H1 (cell line): ENCODE data around the gene IFNL3. TPM values are rescaled to one million over a fixed set of nuclear protein-coding genes. Genes with fewer than 3 reads are reported as not detected.

Source experiments
- CTCF ChIA-PET: fragments of 300-600 bp; sonication (Branson Sonifier 250); formaldehyde crosslinking; loops from one replicate; lab custom pipeline; 2021; ENCODE audit not compliant: partially characterized antibody; lab: Charles Lee
- POLR2A ChIA-PET: fragments of 300-600 bp; sonication (Branson Sonifier 250); formaldehyde crosslinking; loops from one replicate; lab custom pipeline; 2021; ENCODE audit warnings: inconsistent platforms; ENCODE audit not compliant: partially characterized antibody; lab: Charles Lee
- DNase-seq, 2 experiments: peaks; one replicate each; pipeline versions ENCODE4 v3.0.0 to v3.0.0-alpha.2; 2010 to 2022; ENCODE audit warnings: low spot score in 2 of 2, low read depth in 1 of 2, mixed read lengths in 1 of 2
- FAIRE-seq: peaks from 2 replicates; lab custom pipeline; 2011; peaks lifted over from hg19 to GRCh38; lab: Jason Lieb, UNC
- H2AFZ ChIP-seq: 2 replicates; pipeline ENCODE4 v1.8.1; 2012; ENCODE audit warnings: low read length, inconsistent platforms
- H2AK5ac ChIP-seq: 2 replicates; pipeline ENCODE4 v1.6.1; 2013; ENCODE audit warnings: low read depth, low read length
- H2BK120ac ChIP-seq: replicated peaks from 2 replicates; pipeline ENCODE3; 2013; ENCODE audit warnings: low read depth, low read length, inconsistent platforms
- H2BK12ac ChIP-seq: 2 replicates; pipeline ENCODE4 v1.6.1; 2013; ENCODE audit warnings: low read depth, low read length
- H2BK15ac ChIP-seq: 2 replicates; pipeline ENCODE4 v1.6.1; 2013; ENCODE audit warnings: low read length
- H2BK20ac ChIP-seq: 2 replicates; pipeline ENCODE4 v1.6.1; 2013; ENCODE audit warnings: low read length
- H2BK5ac ChIP-seq: 2 replicates; pipeline ENCODE4 v1.6.1; 2013; ENCODE audit warnings: low read depth, low read length
- H3K14ac ChIP-seq: 2 replicates; pipeline ENCODE4 v1.6.1; 2013; ENCODE audit warnings: inconsistent platforms; ENCODE audit not compliant: insufficient read length
- H3K18ac ChIP-seq: 2 replicates; pipeline ENCODE4 v1.6.1; 2013; ENCODE audit warnings: low read length; ENCODE audit errors: extremely low read depth
- H3K23ac ChIP-seq: 2 replicates; pipeline ENCODE4 v1.6.1; 2013; ENCODE audit warnings: inconsistent platforms; ENCODE audit not compliant: insufficient read length
- H3K23me2 ChIP-seq: 2 replicates; pipeline ENCODE4 v1.6.1; 2013; ENCODE audit warnings: low read depth, low read length
- H3K27ac ChIP-seq: 2 replicates; pipeline ENCODE4 v1.6.1; 2011; ENCODE audit warnings: low read depth, low read length, inconsistent platforms
- H3K27me3 ChIP-seq, 4 experiments: replicated peaks in 1 of 4; 1 replicate in 1 of 4; 2 replicates in 3 of 4; pipeline versions ENCODE4 v1.6.1 to v1.8.1; 2011 to 2013; ENCODE audit warnings: low read length in 3 of 4, mild to moderate bottlenecking in 3 of 4, inconsistent platforms in 2 of 4, mixed read lengths in 2 of 4, moderate library complexity in 1 of 4; ENCODE audit not compliant: control insufficient read depth in 3 of 4, insufficient read depth in 3 of 4; ENCODE audit errors: extremely low read depth in 1 of 4
- H3K36me3 ChIP-seq, 4 experiments: 2 replicates each; pipeline versions ENCODE4 v1.6.1 to v1.8.1; 2011 to 2013; ENCODE audit warnings: mild to moderate bottlenecking in 4 of 4, low read length in 3 of 4, moderate library complexity in 2 of 4, control low read depth in 1 of 4, inconsistent platforms in 1 of 4; ENCODE audit not compliant: insufficient read depth in 4 of 4, control insufficient read depth in 2 of 4
- H3K4ac ChIP-seq: replicated peaks from 2 replicates; pipeline ENCODE3; 2013; ENCODE audit warnings: low read length, low read depth, mixed read lengths, inconsistent platforms; ENCODE audit not compliant: insufficient read length
- H3K4me1 ChIP-seq, 4 experiments: replicated peaks in 1 of 4; 1 replicate in 1 of 4; 2 replicates in 3 of 4; pipeline versions ENCODE4 v1.6.1 to v1.8.1; 2011 to 2013; ENCODE audit warnings: low read length in 3 of 4, inconsistent platforms in 2 of 4, mixed read lengths in 1 of 4; ENCODE audit not compliant: insufficient read depth in 4 of 4, control insufficient read depth in 3 of 4
- H3K4me2 ChIP-seq, 2 experiments: 2 replicates each; pipeline versions ENCODE4 v1.6.1 to v1.8.1; 2011 to 2013; ENCODE audit warnings: low read depth in 2 of 2, low read length in 2 of 2, control low read depth in 1 of 2, inconsistent platforms in 1 of 2, mild to moderate bottlenecking in 1 of 2; ENCODE audit not compliant: insufficient read depth in 1 of 2
- H3K4me3 ChIP-seq, 4 experiments: fragments of 200-600, 300-600 bp in 1 of 4; sonication (generic), shearing (Covaris generic), sonication (Bioruptor Twin) in 1 of 4; 2 replicates each; pipeline versions ENCODE4 v1.5.1 to v1.8.1; 2011 to 2016; ENCODE audit warnings: low read length in 4 of 4, low read depth in 3 of 4, control low read depth in 2 of 4, inconsistent platforms in 2 of 4, mild to moderate bottlenecking in 2 of 4, mixed read lengths in 1 of 4, moderate library complexity in 1 of 4; ENCODE audit not compliant: insufficient read depth in 2 of 4; ENCODE audit errors: extremely low read depth in 1 of 4
- H3K56ac ChIP-seq: replicated peaks from 2 replicates; pipeline ENCODE3; 2013; ENCODE audit warnings: low read depth, mild to moderate bottlenecking, mixed read lengths, low read length, inconsistent platforms; ENCODE audit not compliant: insufficient read length
- H3K79me1 ChIP-seq: 2 replicates; pipeline ENCODE4 v1.6.1; 2013; ENCODE audit warnings: low read depth, low read length, control low read depth
- H3K79me2 ChIP-seq, 2 experiments: 2 replicates each; pipeline versions ENCODE4 v1.6.1 to v1.8.1; 2012 to 2013; ENCODE audit warnings: low read length in 2 of 2, mild to moderate bottlenecking in 2 of 2, inconsistent platforms in 1 of 2; ENCODE audit not compliant: insufficient read depth in 2 of 2, control insufficient read depth in 1 of 2
- H3K9ac ChIP-seq, 4 experiments: replicated peaks in 1 of 4; 1 replicate in 1 of 4; 2 replicates in 3 of 4; pipeline versions ENCODE4 v1.6.1 to v1.8.1; 2011 to 2013; ENCODE audit warnings: low read depth in 3 of 4, low read length in 3 of 4, control low read depth in 2 of 4, mild to moderate bottlenecking in 2 of 4, moderate library complexity in 2 of 4, inconsistent platforms in 1 of 4; ENCODE audit errors: extremely low read depth in 1 of 4
- H3K9me3 ChIP-seq, 2 experiments: 2 replicates each; pipeline versions ENCODE4 v1.6.1 to v1.8.1; 2012 to 2013; ENCODE audit warnings: mild to moderate bottlenecking in 2 of 2, moderate library complexity in 2 of 2, control low read depth in 1 of 2, inconsistent platforms in 1 of 2, low read depth in 1 of 2, low read length in 1 of 2, mixed read lengths in 1 of 2; ENCODE audit not compliant: insufficient read depth in 2 of 2
- H4K20me1 ChIP-seq, 2 experiments: replicated peaks in 1 of 2; 2 replicates each; pipeline versions ENCODE3 to v1.8.1; 2011 to 2013; ENCODE audit warnings: inconsistent platforms in 2 of 2, low read length in 2 of 2, mild to moderate bottlenecking in 1 of 2; ENCODE audit not compliant: insufficient read depth in 2 of 2, control insufficient read depth in 1 of 2
- H4K5ac ChIP-seq: 2 replicates; pipeline ENCODE4 v1.6.1; 2013; ENCODE audit warnings: low read length, low read depth, mixed read lengths, inconsistent platforms; ENCODE audit not compliant: insufficient read length
- H4K8ac ChIP-seq: 2 replicates; pipeline ENCODE4 v1.8.0; 2013; ENCODE audit warnings: mild to moderate bottlenecking, moderate library complexity, low read length, inconsistent platforms; ENCODE audit not compliant: insufficient read depth; ENCODE audit errors: extremely low read depth
- H4K91ac ChIP-seq: replicated peaks from 2 replicates; pipeline ENCODE3; 2013; ENCODE audit warnings: low read length, mixed read lengths, inconsistent platforms; ENCODE audit not compliant: insufficient read length
- ASH2L ChIP-seq: fragments of 200-600, 300-600 bp; sonication (generic); IDR thresholded peaks from one replicate; pipeline ENCODE4 v1.7.1; 2017; ENCODE audit warnings: low read length
- BACH1 ChIP-seq: IDR thresholded peaks from 2 replicates; pipeline ENCODE4 v1.6.1; 2012; ENCODE audit warnings: low read length, improper control_type of control experiment
- FOSL1 ChIP-seq: IDR thresholded peaks from 2 replicates; pipeline ENCODE4 v1.6.1; 2011; ENCODE audit warnings: mild to moderate bottlenecking, low read depth, low read length, moderate library complexity; ENCODE audit not compliant: insufficient read depth
- NANOG ChIP-seq: IDR thresholded peaks from 2 replicates; pipeline ENCODE4 v1.6.1; 2011; ENCODE audit warnings: low read length, low read depth, mild to moderate bottlenecking, inconsistent platforms; ENCODE audit not compliant: insufficient read depth, poor library complexity, severe bottlenecking
- RBBP5 ChIP-seq: IDR thresholded peaks from 2 replicates; pipeline ENCODE4 v1.7.1; 2012; ENCODE audit warnings: low read depth, mild to moderate bottlenecking, inconsistent platforms, low read length, moderate library complexity, borderline replicate concordance
- RNF2 ChIP-seq: fragments of 200-900, 300-1000 bp; sonication (generic); IDR thresholded peaks from 2 replicates; pipeline ENCODE4 v1.7.1; 2016; ENCODE audit warnings: borderline replicate concordance, low read depth, mild to moderate bottlenecking, antibody characterized with exemption, low read length; ENCODE audit not compliant: poor library complexity, severe bottlenecking; ENCODE audit errors: missing control alignments
- SIN3A ChIP-seq, 2 experiments: IDR thresholded peaks in 1 of 2; conservative IDR thresholded peaks in 1 of 2; 2 replicates each; pipeline ENCODE4 v1.6.1; 2011 to 2012; ENCODE audit warnings: low read length in 2 of 2, improper control_type of control experiment in 1 of 2, low read depth in 1 of 2, mild to moderate bottlenecking in 1 of 2
- SP4 ChIP-seq: IDR thresholded peaks from 2 replicates; pipeline ENCODE4 v1.6.1; 2012; ENCODE audit warnings: low read length, inconsistent platforms
- SRF ChIP-seq: IDR thresholded peaks from 2 replicates; pipeline ENCODE4 v1.6.1; 2011; ENCODE audit warnings: mild to moderate bottlenecking, low read depth, low read length, moderate library complexity
- TCF12 ChIP-seq: IDR thresholded peaks from 2 replicates; pipeline ENCODE4 v1.6.1; 2011; ENCODE audit warnings: low read depth, mild to moderate bottlenecking, low read length
- WGBS, 2 experiments: shearing (Covaris generic) in 1 of 2; methylation state at CpG; one replicate each; pipeline versions ENCODE4 v1.1.6 to v1.1.7; 2013 to 2015; ENCODE audit warnings: low lambda C conversion rate in 2 of 2, mixed read lengths in 2 of 2, inconsistent platforms in 1 of 2, low coverage in 1 of 2, missing lambda C conversion rate in 1 of 2; ENCODE audit not compliant: insufficient replicate concordance in 2 of 2, insufficient coverage in 1 of 2, insufficient read length in 1 of 2; ENCODE audit errors: extremely low coverage in 1 of 2, missing lambda C conversion rate in 1 of 2; 5-methylcytosine and 5-hydroxymethylcytosine counted together
- polyA plus RNA-seq, 7 experiments: library from polyadenylated mRNA; depleted of rRNA in 3 of 7; stranded (reverse) in 5 of 7; unstranded in 2 of 7; fragments of >200 nt in 5 of 7; fragments of 200-250 nt in 2 of 7; gene quantifications; 1 replicate in 5 of 7; 2 replicates in 1 of 7; 4 replicates in 1 of 7; pipeline versions ENCODE4 v1.2.1 to v1.2.3, GENCODE V29; 2011 to 2013; ENCODE audit warnings: missing spikeins in 2 of 7, mixed read lengths in 2 of 7
- total RNA-seq: library from RNA; stranded (reverse); fragmentation: NEBNext Ultra II Directional; extraction: Animal tissue kit (Norgen Biotek cat#: 25700); gene quantifications from 2 replicates; pipeline ENCODE4 v1.2.1, GENCODE V29; 2021
- TF ChIP-seq, protein P1 (sequence below): IDR thresholded peaks from 2 replicates; pipeline ENCODE4 v1.6.1; 2012; ENCODE audit warnings: inconsistent platforms

The IFNL3 gene
- total and polyA plus RNA-seq, 2 of the 8 experiments (the other 6 are each of a cell fraction or from before 2014, with no cell fraction given): 0.11 TPM; not detected in 1

DNA sequence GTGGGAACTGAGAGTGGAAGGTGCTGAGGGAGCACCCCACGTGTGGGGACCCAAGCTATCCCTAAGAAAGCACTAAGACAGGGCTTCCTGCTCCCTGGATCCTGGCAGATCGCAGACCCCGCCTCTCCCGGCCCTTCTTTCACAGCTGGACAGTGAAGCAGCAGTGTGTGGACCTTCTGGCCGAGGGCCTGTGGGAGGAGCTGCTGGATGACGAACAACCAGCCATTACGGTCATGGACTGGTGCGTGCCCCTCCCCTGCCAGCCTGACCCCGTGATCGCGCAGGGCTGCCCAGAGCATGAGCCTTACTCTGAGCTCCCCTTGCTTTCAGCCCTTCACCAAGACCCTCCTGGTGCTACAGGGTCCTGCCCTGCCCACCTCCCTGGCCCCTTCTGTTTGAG, 45.8 kb downstream of the IFNL3 start:
- POLR2A ChIA-PET: no interaction called here
- no peak overlapping the region for H3K27ac ChIP-seq
- no peak overlapping the region for H2BK12ac ChIP-seq
- no peak overlapping the region for H3K4me3 ChIP-seq
- H3K4me2 ChIP-seq: no peak overlapping the region
- no peak for TF ChIP-seq BACH1
- TF ChIP-seq, protein P1, sequence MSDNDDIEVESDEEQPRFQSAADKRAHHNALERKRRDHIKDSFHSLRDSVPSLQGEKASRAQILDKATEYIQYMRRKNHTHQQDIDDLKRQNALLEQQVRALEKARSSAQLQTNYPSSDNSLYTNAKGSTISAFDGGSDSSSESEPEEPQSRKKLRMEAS: no peak
- TF ChIP-seq SP4: no peak
- TF ChIP-seq SRF: no peak
- TF ChIP-seq TCF12: no peak
- no peak for TF ChIP-seq SIN3A (conservative IDR thresholded peaks at IDR 0.05 in 1 of 2, IDR thresholded peaks at IDR 0.05 in 1 of 2; ENCODE audit: low read depth in 1 of 2, low read length in 2 of 2)
- no peak for TF ChIP-seq RNF2
- no peak for TF ChIP-seq NANOG
- TF ChIP-seq RBBP5: no peak
- TF ChIP-seq FOSL1: no peak
- no peak for TF ChIP-seq ASH2L
- no peaks in the 10 kb centered on the region for H3K9me3 ChIP-seq
- peaks cover 13 to 33% (median 33%) of the 10 kb centered on the region in 4 experiments for H3K27me3 ChIP-seq
- no peak overlapping the region for H3K56ac ChIP-seq
- 69% methylated on average over 11 of the region's 11 CpGs; no CpG with 5 or more reads in 1 of the 2 experiments for WGBS, 2 experiments
- no peak overlapping the region; the same call in 1 of the 2 replicates for H2AFZ ChIP-seq
- no peak overlapping the region for H2BK120ac ChIP-seq
- H3K79me2 ChIP-seq: no peaks in the 10 kb centered on the region
- H2BK15ac ChIP-seq: no peak overlapping the region
- no peak for DNase-seq
- no peaks in the 10 kb centered on the region for H3K36me3 ChIP-seq
- no peak overlapping the region for H3K14ac ChIP-seq
- peak overlapping the region; percentile 63; the same call in 1 of the 2 replicates for H4K8ac ChIP-seq
- CTCF ChIA-PET: interaction anchor here (0.6 to 7.1 kb wide), 13 partner anchors 12 to 129 kb away, joined by 3 to 53 read pairs (median 4); no protein-coding TSS in a partner anchor
- no peak for FAIRE-seq
- no peak overlapping the region for H2AK5ac ChIP-seq
- H3K18ac ChIP-seq: no peak overlapping the region
- no peak overlapping the region for H2BK5ac ChIP-seq
- no peak overlapping the region for H4K5ac ChIP-seq
- no peak overlapping the region for H3K4ac ChIP-seq
- peaks cover 0 to 9% (median 6%) of the 10 kb centered on the region in 4 experiments; a peak in 5 of 7 replicates for H3K4me1 ChIP-seq
- H3K23me2 ChIP-seq: peaks cover 8% of the 10 kb centered on the region; the same call in 1 of the 2 replicates
- no peak overlapping the region for H3K23ac ChIP-seq
- no peaks in the 10 kb centered on the region for H3K79me1 ChIP-seq
- peaks cover 0 to 2% of the 10 kb centered on the region in 2 experiments for H4K20me1 ChIP-seq
- no peak overlapping the region for H3K9ac ChIP-seq
- no peak overlapping the region for H2BK20ac ChIP-seq
- H4K91ac ChIP-seq: no peak overlapping the region
